HG03066 (cell line): Measurements from ENCODE around the gene SRSF2.
"Not testable (repeated sequence)": the region's sequence is repeated elsewhere in the genome, so short reads cannot be mapped to it uniquely, and the experiment has no call there.

Source experiments
- ATAC-seq: cut with Tn5 transposase; IDR thresholded peaks from one replicate; pipeline ENCODE4 v1.9.1; 2021; ENCODE audit warnings: low read depth; ENCODE audit not compliant: unreplicated experiment

SRSF2 gene

GRCh38 chr17:76702941-76703637 lies 34.0 kb downstream of the SRSF2 start:
- no peak for ATAC-seq

GRCh38 chr17:76702076-76702475 lies 35.1 kb downstream of the SRSF2 start:
- ATAC-seq, result no peak

- ATAC-seq, result no peak
Measured at GRCh38 chr17:76701471-76701967, 35.6 kb downstream of the SRSF2 start.

- ATAC-seq, result no peak
Measured at GRCh38 chr17:76700617-76701470, 36.3 kb downstream of the SRSF2 start.

GRCh38 chr17:76700270-76700616 lies 36.9 kb downstream of the SRSF2 start:
- no peak for ATAC-seq

- ATAC-seq, result not testable (repeated sequence)
Measured at GRCh38 chr17:76698466-76698977, 38.6 kb downstream of the SRSF2 start.

- no peak for ATAC-seq
Measured at GRCh38 chr17:76697702-76698465, 39.2 kb downstream of the SRSF2 start.

- no peak for ATAC-seq
Measured at GRCh38 chr17:76696763-76697701, 40.1 kb downstream of the SRSF2 start.

- ATAC-seq, result no peak
Measured at GRCh38 chr17:76695059-76695831, 41.9 kb downstream of the SRSF2 start.

- ATAC-seq, result no peak
Measured at GRCh38 chr17:76691379-76692191, 45.5 kb downstream of the SRSF2 start.

- no peak for ATAC-seq
Measured at GRCh38 chr17:76690596-76691280, 46.4 kb downstream of the SRSF2 start.

GRCh38 chr17:76689859-76690258 lies 47.3 kb downstream of the SRSF2 start:
- no peak for ATAC-seq

GRCh38 chr17:76688165-76688622 lies 48.9 kb downstream of the SRSF2 start:
- no peak for ATAC-seq

GRCh38 chr17:76687298-76688164 lies 49.6 kb downstream of the SRSF2 start:
- ATAC-seq, result no peak

GRCh38 chr17:76686538-76687297 lies 50.4 kb downstream of the SRSF2 start:
- no peak for ATAC-seq

- ATAC-seq, result no peak
Measured at GRCh38 chr17:76685846-76686245, 51.3 kb downstream of the SRSF2 start.
